Measurements from ENCODE around the gene USP2. TPM values are rescaled to one million over a fixed set of nuclear protein-coding genes. Genes with fewer than 3 reads are reported as not detected.
A peak's percentile ranks its signal among the peaks of the same experiment; 100 is the strongest.

Gene USP2
- total and polyA plus RNA-seq, 2 donors (not counting 1 experiment from before 2014, with no cell fraction given): 0.66 to 2.3 TPM

DNA sequence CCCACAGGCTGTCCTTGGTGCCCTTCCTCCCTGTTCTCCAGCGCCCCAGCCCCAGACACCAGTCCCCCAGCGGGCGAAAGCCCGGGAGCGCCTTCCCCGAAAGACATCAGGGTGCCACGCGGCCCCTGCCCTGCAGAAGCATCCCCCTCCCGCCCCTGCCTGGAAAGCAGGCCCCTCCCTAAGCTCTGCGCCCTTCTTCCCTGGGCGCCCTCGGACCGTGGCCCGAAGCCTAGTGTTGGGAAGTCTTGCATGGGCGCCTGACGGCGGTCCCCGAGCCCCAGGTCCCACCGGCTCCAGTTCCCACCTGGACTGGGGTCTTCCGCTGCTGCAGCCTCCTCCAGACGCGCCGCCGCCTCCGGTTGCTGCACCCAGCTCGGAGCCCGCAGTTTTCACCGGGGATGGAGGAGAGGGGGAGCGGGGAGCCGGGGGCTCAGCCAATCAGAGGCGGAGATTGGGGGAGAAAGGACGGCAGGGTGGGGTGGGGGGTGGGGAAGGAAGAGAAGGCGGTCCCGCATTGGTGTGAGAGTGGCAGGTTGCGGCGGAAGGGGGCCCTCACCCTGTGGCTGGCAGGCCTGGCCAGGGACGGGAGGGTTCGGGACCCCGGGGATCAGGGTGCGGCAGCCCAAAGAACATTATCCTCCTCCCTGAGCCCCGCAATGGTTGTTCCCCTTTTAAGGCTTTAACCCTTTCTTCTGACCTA lies 41.5 kb upstream of the USP2 start, which contains the start of gene THY1:
Gene THY1 (minus strand): TSS at position 364 of the 700 bp plus-strand sequence. CDS start 2,267 bp downstream, outside the sequence.
- H3K79me2 ChIP-seq (ENCODE audit: control insufficient read depth, insufficient read depth, low read length): peaks cover 39% of the 10 kb centered on the region
- peak within 1 kb of the TSS; percentile 34 for H2AFZ ChIP-seq (ENCODE audit: low read length)
- no peaks in the 10 kb centered on the region for H3K27me3 ChIP-seq (ENCODE audit: control insufficient read depth, insufficient read depth, low read length)
- no peak for TF ChIP-seq EZH2 (IDR thresholded peaks at IDR 0.05; ENCODE audit: low read length, missing control alignments)
- peak within 1 kb of the TSS; percentile 68 for H3K9ac ChIP-seq (ENCODE audit: insufficient read depth, low read length)
- no peaks in the 10 kb centered on the region for H4K20me1 ChIP-seq (ENCODE audit: control insufficient read depth, extremely low read depth, insufficient read depth, low read length)
- peak within 1 kb of the TSS; percentile 59 to 86 (median 72) for H3K4me3 ChIP-seq (replicated peaks in 1 of 4; ENCODE audit: control extremely low read depth in 1 of 4, insufficient read depth in 1 of 4, low read depth in 3 of 4, low read length in 4 of 4)
- peak within 1 kb of the TSS; percentile 73 for H3K4me2 ChIP-seq (ENCODE audit: extremely low read depth, insufficient read depth, low read length)
- DNase-seq (ENCODE audit: low read depth in 2 of 2): peak; percentile 58 to 67
- peaks cover 7% of the 10 kb centered on the region for H3K4me1 ChIP-seq (ENCODE audit: control insufficient read depth, extremely low read depth, insufficient read depth, low read length)
- peaks cover 16% of the 10 kb centered on the region for H3K36me3 ChIP-seq (ENCODE audit: control insufficient read depth, insufficient read depth, low read length)
- H3K9me3 ChIP-seq (ENCODE audit: control insufficient read depth, insufficient read depth, low read depth, low read length): no peaks in the 10 kb centered on the region
- H3K27ac ChIP-seq (ENCODE audit: insufficient read depth, low read length): peak within 1 kb of the TSS; percentile 67

DNA sequence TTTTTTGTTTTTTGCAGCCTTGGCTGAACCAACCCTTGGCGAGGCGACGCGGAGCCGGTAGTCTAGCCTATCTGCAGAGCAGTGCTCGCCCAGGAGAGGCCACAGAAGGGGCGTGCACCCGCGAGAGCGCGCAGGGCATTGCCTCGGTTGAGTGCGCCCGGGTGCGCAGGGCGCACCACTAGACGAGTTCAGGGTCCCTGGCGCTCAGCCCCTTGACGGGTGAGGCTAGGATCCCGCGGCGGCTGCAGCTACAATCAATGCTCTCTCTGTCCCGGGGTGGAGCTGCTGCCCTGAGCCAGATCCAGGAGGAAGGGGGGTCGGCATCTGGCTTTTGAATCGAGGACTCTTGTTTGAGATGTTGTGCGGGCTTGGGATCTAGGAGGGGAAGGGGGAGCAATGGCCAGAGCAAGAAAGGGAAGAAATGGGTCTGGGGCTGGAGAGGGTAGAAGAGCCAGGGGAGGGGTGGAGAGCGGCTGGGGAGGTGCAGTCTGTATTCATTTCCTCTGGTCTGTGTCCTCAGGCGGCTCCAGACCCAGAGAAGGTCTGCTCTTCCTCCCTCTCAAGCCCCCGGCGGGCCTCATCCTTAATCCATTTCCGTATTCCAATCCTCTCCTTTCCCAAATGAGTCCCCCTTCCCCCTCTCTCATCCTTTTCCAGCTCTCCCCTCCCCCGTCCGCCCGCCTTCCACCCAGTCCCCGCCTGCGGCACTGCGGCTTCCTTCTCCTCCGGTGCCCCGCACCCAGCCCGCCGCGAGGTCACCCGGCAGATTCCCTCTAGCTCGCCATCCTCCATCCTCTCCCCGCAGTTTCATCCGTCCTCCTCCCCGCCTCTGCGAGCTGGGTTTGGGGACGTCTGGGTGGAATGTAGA lies 40.7 kb upstream of the USP2 start:
- Histone ChIP-seq H3K36me3 (ENCODE audit: control insufficient read depth, insufficient read depth, low read length) (peaks cover 16% of the 10 kb centered on the region), H3K4me3 (replicated peaks in 1 of 4; ENCODE audit: control extremely low read depth in 1 of 4, insufficient read depth in 1 of 4, low read depth in 3 of 4, low read length in 4 of 4) (peak overlapping the region; percentile 59 to 86 (median 72)), H3K4me1 (ENCODE audit: control insufficient read depth, extremely low read depth, insufficient read depth, low read length) (peaks cover 14% of the 10 kb centered on the region), H3K79me2 (ENCODE audit: control insufficient read depth, insufficient read depth, low read length) (peaks cover 39% of the 10 kb centered on the region), H3K27me3 (ENCODE audit: control insufficient read depth, insufficient read depth, low read length) (no peaks in the 10 kb centered on the region), H2AFZ (ENCODE audit: low read length) (no peak overlapping the region), H4K20me1 (ENCODE audit: control insufficient read depth, extremely low read depth, insufficient read depth, low read length) (no peaks in the 10 kb centered on the region), H3K9ac (ENCODE audit: insufficient read depth, low read length) (peak overlapping the region; percentile 68), H3K27ac (ENCODE audit: insufficient read depth, low read length) (peak overlapping the region; percentile 67), H3K9me3 (ENCODE audit: control insufficient read depth, insufficient read depth, low read depth, low read length) (no peaks in the 10 kb centered on the region), H3K4me2 (ENCODE audit: extremely low read depth, insufficient read depth, low read length) (peak overlapping the region; percentile 89)
- DNase-seq (ENCODE audit: low read depth in 2 of 2): peak; percentile 42 to 50
- no peak for TF ChIP-seq CTCF (conservative IDR thresholded peaks at IDR 0.05 in 1 of 2, IDR thresholded peaks at IDR 0.05 in 1 of 2; ENCODE audit: low read depth in 1 of 2, low read length in 2 of 2)
- TF ChIP-seq EZH2 (IDR thresholded peaks at IDR 0.05; ENCODE audit: low read length, missing control alignments): peak; percentile 43

GRCh38 chr11:119421351-119421750 lies 39.9 kb upstream of the USP2 start:
- H3K9ac ChIP-seq (ENCODE audit: insufficient read depth, low read length): no peak overlapping the region
- H3K27me3 ChIP-seq (ENCODE audit: control insufficient read depth, insufficient read depth, low read length): no peaks in the 10 kb centered on the region
- H3K79me2 ChIP-seq (ENCODE audit: control insufficient read depth, insufficient read depth, low read length): peaks cover 39% of the 10 kb centered on the region
- peaks cover 18% of the 10 kb centered on the region for H3K4me1 ChIP-seq (ENCODE audit: control insufficient read depth, extremely low read depth, insufficient read depth, low read length)
- peak overlapping the region; percentile 89 for H3K4me2 ChIP-seq (ENCODE audit: extremely low read depth, insufficient read depth, low read length)
- peak; percentile 18 to 23 for DNase-seq (ENCODE audit: low read depth in 2 of 2)
- no peaks in the 10 kb centered on the region for H3K9me3 ChIP-seq (ENCODE audit: control insufficient read depth, insufficient read depth, low read depth, low read length)
- H2AFZ ChIP-seq (ENCODE audit: low read length): no peak overlapping the region
- no peaks in the 10 kb centered on the region for H4K20me1 ChIP-seq (ENCODE audit: control insufficient read depth, extremely low read depth, insufficient read depth, low read length)
- peaks cover 16% of the 10 kb centered on the region for H3K36me3 ChIP-seq (ENCODE audit: control insufficient read depth, insufficient read depth, low read length)
- H3K27ac ChIP-seq (ENCODE audit: insufficient read depth, low read length): peak overlapping the region; percentile 29
- TF ChIP-seq EZH2 (IDR thresholded peaks at IDR 0.05; ENCODE audit: low read length, missing control alignments) (no peak), CTCF (conservative IDR thresholded peaks at IDR 0.05 in 1 of 2, IDR thresholded peaks at IDR 0.05 in 1 of 2; ENCODE audit: low read depth in 1 of 2, low read length in 2 of 2) (no peak)
- H3K4me3 ChIP-seq (replicated peaks in 1 of 4; ENCODE audit: control extremely low read depth in 1 of 4, insufficient read depth in 1 of 4, low read depth in 3 of 4, low read length in 4 of 4): peak overlapping the region; percentile 59 to 86 (median 72)
